ENCODE measurements around the gene AUTS2. TPM values are rescaled to one million over a fixed set of nuclear protein-coding genes. Genes with fewer than 3 reads are reported as not detected.

AUTS2 gene
- total and polyA plus RNA-seq, 2 of the 8 experiments (the other 6 are each of a cell fraction or from before 2014, with no cell fraction given) = 25.9 to 101 TPM

GRCh38 chr7:70595755-70596597, 997.7 kb downstream of the AUTS2 start (continued):
- no peak for TF ChIP-seq CHD7 (IDR thresholded peaks at IDR 0.05; ENCODE audit: insufficient replicate concordance, low read length)
- TF ChIP-seq MAFK (IDR thresholded peaks at IDR 0.05; ENCODE audit: low read depth, low read length) = no peak
- TF ChIP-seq POLR2AphosphoS5 (IDR thresholded peaks at IDR 0.05; ENCODE audit: low read depth, low read length) = no peak
- TF ChIP-seq SIX5 (IDR thresholded peaks at IDR 0.05; ENCODE audit: low read depth, low read length) = no peak
- TF ChIP-seq BACH1 (IDR thresholded peaks at IDR 0.05; ENCODE audit: low read length) = no peak
- TF ChIP-seq SRF (IDR thresholded peaks at IDR 0.05; ENCODE audit: low read depth, low read length) = no peak
- no peak for TF ChIP-seq RXRA (IDR thresholded peaks at IDR 0.05; ENCODE audit: insufficient read depth, low read depth, low read length)
- TF ChIP-seq TCF12 (IDR thresholded peaks at IDR 0.05; ENCODE audit: low read depth, low read length) = no peak
- no peak for TF ChIP-seq KDM1A (IDR thresholded peaks at IDR 0.05; ENCODE audit: borderline replicate concordance, low read length)
- TF ChIP-seq MAX (IDR thresholded peaks at IDR 0.05) = no peak
- peak; percentile 76 for TF ChIP-seq CREB1 (IDR thresholded peaks at IDR 0.05)
